H54 (cell line): ENCODE measurements around the gene STUM.

Experiments used
- DNase-seq: peaks from one replicate; pipeline ENCODE4 v3.0.0; 2011; ENCODE audit warnings: low spot score, mixed read lengths; ENCODE audit not compliant: insufficient read length
- FAIRE-seq: peaks from 3 replicates; lab custom pipeline; 2011; peaks lifted over from hg19 to GRCh38; lab: Jason Lieb, UNC
- POLR2A ChIP-seq: IDR thresholded peaks from 2 replicates; pipeline ENCODE4 v1.6.1; 2011; ENCODE audit warnings: low read depth, mild to moderate bottlenecking, low read length

STUM gene

GRCh38 chr1:226640321-226641136 lies 92.0 kb downstream of the STUM start:
- DNase-seq (no peak), FAIRE-seq (no peak)
- no peak for TF ChIP-seq POLR2A

- FAIRE-seq (no peak), DNase-seq (no peak)
- no peak for TF ChIP-seq POLR2A
Measured at GRCh38 chr1:226641671-226642231, 93.2 kb downstream of the STUM start.

- DNase-seq (no peak), FAIRE-seq (no peak)
- no peak for TF ChIP-seq POLR2A
Measured at GRCh38 chr1:226642421-226642820, 93.9 kb downstream of the STUM start.

GRCh38 chr1:226643177-226643576 lies 94.6 kb downstream of the STUM start:
- DNase-seq (peak; percentile 88), FAIRE-seq (no peak)
- TF ChIP-seq POLR2A: no peak

GRCh38 chr1:226643611-226644540 lies 95.3 kb downstream of the STUM start:
- FAIRE-seq: no peak
- no peak for DNase-seq
- TF ChIP-seq POLR2A: no peak

- FAIRE-seq: no peak
- DNase-seq: no peak
- no peak for TF ChIP-seq POLR2A
Measured at GRCh38 chr1:226644541-226645176, 96.1 kb downstream of the STUM start.

GRCh38 chr1:226645279-226645976 lies 96.9 kb downstream of the STUM start:
- no peak for TF ChIP-seq POLR2A
- FAIRE-seq (no peak), DNase-seq (no peak)

- FAIRE-seq (no peak), DNase-seq (no peak)
- TF ChIP-seq POLR2A: no peak
Measured at GRCh38 chr1:226646026-226646869, 97.7 kb downstream of the STUM start.

- no peak for TF ChIP-seq POLR2A
- no peak for FAIRE-seq
- DNase-seq: no peak
Measured at GRCh38 chr1:226646870-226647449, 98.4 kb downstream of the STUM start.

- DNase-seq (no peak), FAIRE-seq (no peak)
- no peak for TF ChIP-seq POLR2A
Measured at GRCh38 chr1:226647719-226648118, 99.2 kb downstream of the STUM start.

GRCh38 chr1:226648421-226648820 lies 99.9 kb downstream of the STUM start:
- DNase-seq (no peak), FAIRE-seq (no peak)
- no peak for TF ChIP-seq POLR2A

GRCh38 chr1:226649244-226649643 lies 100.7 kb downstream of the STUM start:
- no peak for FAIRE-seq
- no peak for TF ChIP-seq POLR2A
- no peak for DNase-seq

- no peak for FAIRE-seq
- no peak for DNase-seq
- no peak for TF ChIP-seq POLR2A
Measured at GRCh38 chr1:226649780-226650179, 101.2 kb downstream of the STUM start.
